ENCODE data around the gene LTO1. TPM values are rescaled to one million over a fixed set of nuclear protein-coding genes. Genes with fewer than 3 reads are reported as not detected.
A peak's percentile ranks its signal among the peaks of the same experiment; 100 is the strongest.
"Not testable (repeated sequence)": the region's sequence is repeated elsewhere in the genome, so short reads cannot be mapped to it uniquely, and the experiment has no call there.

LTO1 gene
- total RNA-seq, 1 experiment from 2014 or later = 17.1 TPM

DNA sequence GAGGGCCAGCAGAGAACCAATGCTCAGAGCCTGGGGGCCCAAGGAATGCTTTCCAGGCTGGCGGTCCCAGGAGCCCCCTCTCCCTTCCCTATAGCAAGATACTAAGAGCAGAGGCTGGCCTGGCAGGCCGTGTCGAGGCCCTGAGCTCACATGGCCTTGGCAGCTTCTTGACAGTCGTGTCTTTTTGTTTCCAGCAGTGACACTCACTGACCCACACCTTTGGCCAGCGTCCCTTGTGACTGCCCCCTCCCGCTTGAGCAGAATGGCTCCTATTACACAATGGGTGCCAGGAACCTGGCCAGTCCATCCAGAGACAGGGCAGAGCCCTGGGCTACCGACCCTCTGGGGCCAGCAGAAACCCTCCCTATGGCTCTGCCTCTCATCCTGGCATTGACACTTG, 40.6 kb downstream of the LTO1 start:
- DNase-seq (ENCODE audit: low read depth) = no peak

DNA sequence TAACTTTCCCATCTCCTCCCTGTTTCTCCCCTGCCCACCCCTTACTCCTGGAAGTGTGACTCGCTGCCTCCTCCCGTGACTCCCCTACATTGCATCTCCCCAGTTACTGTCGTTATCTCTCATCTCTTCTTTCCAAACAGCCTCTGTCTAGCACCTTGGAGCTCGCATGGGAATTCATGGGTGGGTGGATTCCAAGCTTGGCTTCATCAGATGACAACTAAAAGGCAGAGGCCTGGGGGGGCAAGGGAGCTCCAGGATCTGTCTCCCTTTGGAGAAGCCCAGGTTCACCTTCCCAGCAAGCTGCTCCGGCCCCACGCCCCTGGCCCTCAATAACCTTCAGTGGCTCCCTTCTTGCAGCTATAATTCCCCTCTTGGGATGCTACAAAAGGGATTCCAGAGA, 41.1 kb downstream of the LTO1 start:
- no peak for DNase-seq (ENCODE audit: low read depth)

DNA sequence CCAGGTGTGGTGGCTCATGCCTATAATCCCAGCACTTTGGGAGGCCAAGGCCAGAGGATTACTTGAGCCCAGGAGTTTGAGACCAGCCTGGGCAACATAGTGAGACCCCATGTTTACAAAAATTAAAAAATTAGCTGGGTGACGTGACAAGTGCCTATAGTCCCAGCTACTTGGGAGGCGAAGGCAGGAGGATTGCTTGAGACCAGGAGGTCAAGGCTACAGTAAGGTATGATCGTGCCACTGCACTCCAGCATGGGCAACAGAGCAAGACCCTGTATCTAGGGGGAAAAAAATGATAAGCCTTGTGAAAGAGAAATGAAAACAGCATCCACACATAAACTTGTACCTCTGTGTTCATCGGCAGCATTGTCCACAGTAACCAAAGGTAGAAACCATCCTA, 42.3 kb downstream of the LTO1 start:
- DNase-seq (ENCODE audit: low read depth) = no peak

DNA sequence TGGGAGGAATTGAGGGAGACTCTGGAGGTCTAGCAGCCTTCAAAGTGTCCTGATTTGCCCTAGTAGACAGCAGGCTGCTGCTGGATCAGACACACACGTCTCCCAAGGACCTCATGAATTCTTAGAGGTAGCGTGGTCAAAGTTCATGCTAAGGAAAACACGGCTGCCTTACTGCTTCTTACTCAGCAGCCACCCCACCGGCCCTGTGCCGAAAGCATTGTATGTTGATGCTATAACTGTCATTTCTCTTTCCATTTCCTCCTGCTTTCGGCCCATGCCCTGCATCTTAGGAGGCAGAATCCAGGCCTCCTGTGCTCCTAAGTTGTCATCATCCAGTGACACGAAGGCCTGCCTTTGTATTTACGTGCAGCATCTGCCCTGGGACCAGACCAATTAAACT, 44.7 kb downstream of the LTO1 start:
- DNase-seq (ENCODE audit: low read depth) = no peak

DNA sequence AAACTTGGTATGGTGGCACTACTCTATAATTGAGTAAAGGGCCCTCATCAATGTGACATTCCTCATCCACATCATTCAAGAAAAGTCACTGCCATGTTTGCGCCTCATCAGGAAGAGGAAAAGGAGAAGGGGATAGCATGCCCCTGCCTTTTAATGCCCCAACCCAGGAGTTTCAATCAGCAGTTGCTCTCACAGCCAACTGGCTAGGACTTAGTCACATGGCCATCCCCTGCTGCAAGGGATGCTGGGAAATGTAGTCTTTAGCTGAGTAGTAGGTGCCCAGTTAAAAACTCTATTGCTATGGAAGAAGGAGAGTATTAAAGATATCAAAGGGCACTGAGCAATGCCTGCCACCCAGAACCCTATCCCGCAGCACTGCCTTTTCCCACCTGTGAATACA, 45.1 kb downstream of the LTO1 start:
- peak; percentile 27 for DNase-seq (ENCODE audit: low read depth)

DNA sequence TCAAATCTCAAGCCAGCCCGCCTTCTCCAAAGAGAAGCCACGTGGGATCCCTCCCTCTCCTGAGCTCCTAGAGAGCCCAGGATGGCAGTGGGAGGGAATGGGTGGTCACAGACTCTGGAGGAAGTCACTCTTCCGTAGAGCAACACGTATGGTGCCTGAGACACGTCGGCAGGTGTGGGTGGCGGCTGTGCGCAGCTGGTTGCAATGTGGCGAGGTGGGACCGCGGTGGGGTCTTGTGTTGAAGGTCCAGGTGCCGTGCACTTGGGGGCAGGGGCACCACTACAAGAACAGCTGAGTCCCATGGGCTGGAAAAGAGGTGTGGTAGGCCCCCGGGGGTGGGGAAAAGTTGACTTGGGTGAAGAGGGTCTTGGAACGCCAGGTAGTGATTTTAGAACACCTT, 47.6 kb downstream of the LTO1 start:
- DNase-seq (ENCODE audit: low read depth) = no peak

DNA sequence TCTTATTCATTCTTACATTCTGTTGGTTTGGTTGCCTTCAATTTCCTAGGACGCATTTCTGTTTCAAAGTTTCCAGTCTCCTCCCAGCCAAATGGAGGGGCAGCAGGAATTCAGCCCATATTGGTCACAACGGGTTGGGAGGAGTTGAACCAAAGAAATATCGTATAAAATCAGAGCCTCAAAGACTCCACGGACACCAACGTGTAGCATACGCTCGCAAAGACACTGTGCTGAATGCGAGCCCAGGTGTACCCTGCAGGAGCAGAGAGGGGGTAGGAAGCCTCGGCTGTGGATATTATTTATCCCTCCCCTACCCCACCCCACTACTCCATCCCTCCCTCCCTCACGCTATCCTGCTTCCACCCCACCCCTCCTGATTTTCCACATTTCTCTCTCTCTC, 49.7 kb downstream of the LTO1 start:
- no peak for DNase-seq (ENCODE audit: low read depth)

DNA sequence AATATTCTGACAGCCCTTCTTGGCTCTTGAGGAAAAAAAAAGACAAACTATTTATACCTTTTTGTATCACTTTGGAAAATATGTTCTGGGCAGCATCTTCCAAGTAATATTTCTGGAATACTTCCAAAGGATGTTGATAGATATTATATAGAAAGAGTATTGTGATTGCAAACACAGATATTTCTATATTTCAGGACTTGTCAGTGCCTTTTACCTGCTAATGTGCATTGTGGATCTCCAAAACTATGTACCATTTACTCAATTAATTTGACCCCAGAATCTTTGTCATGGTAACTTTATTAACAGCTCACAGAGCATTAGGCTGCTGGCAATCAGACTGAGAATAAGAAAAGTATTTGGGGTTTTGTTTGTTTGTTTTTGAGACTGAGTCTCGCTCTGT, 50.9 kb downstream of the LTO1 start:
- no peak for DNase-seq (ENCODE audit: low read depth)

DNA sequence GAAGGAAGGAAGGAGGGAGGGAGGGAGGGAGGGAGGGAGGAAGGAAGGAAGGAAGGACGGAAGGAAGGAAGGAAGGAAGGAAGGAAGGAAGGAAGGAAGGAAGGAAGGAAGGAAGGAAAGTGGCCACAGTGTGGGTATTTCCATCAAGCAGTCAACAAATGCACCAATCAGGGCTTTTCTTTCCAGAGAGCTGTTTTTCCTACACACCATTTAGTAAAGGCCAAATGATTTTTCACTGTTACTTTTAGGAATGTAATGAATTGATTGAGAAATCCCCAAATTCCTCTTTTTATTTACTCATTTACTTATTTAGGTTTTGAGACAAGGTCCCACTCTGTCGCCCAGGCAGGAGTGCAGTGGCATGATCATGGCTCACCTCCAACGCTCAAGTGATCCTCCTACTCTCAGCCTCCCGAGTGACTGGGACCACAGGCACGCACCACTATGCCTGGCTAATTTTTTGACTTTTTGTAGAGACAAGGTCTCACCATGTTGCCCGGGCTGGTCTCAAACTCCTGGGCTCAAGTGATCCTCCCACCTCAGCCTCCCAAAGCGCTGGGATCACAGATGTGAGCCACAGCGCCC, 53.0 kb downstream of the LTO1 start:
- not testable (repeated sequence) for DNase-seq (ENCODE audit: low read depth)

DNA sequence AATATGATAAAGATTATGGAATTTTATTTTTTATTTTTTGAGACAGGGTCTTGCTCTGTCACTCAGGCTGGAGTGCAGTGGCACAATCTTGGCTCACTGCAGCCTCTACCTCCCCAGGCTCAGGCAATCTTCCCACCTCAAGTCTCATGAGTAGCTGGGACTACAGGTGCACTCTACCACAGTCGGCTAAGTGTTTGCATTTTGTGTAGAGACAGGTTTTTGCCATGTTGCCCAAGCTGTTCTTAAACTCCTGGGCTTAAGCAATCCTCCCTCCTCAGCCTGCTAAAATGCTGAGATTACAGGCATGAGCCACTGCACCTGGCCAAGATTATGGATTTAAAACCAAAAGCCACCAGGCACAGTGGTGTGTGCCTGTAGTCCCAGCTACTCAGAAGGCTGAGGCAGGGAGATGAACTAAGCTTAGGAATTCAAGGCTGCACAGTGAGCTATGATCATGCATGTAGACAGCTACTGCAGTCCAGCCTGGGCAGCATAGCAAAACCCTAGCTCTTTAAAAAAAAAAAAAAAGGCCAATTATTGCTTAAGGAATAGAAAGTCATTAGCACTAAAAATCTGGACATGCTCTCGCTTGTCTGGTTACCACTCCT, 54.4 kb downstream of the LTO1 start:
- DNase-seq (ENCODE audit: low read depth) = no peak

DNA sequence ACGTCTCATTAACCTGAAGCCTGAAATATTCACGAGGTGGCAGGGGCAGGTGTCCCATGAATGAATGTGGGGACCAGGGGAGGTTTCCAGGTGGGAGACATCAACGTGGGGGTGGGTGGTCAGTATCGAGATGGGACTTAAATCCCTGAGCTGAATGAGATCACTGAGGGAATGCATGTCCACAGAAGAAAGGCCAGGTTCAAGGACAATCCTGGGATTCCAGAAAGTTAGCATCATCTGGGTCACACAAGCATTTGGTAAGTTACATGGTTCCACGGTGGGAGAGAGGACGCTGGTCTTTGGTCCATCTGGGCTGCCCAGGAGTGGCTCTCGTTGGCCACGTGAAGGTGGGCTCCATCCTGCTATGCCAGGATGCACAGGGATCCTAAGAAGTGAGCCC, 56.9 kb downstream of the LTO1 start:
- no peak for DNase-seq (ENCODE audit: low read depth)

DNA sequence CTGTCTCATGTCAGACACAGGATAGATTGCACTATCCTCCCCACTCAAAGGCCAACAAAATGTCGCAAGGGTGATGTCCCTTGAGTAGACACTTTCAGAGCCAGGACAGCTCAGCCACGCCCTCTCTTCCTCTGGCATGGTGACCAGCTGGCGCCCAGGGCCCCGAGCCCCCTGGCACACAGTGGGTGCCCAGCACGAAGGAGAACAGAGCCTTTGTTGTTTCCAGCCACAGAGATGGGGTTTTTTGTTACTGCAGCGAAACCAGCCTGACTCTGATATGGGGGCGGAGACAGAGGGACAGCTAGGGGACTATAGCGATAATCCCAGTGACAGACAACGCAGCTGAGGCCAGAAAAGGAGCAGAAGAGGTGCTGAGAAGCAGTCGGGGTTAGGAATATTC, 57.5 kb downstream of the LTO1 start:
- DNase-seq (ENCODE audit: low read depth) = no peak

DNA sequence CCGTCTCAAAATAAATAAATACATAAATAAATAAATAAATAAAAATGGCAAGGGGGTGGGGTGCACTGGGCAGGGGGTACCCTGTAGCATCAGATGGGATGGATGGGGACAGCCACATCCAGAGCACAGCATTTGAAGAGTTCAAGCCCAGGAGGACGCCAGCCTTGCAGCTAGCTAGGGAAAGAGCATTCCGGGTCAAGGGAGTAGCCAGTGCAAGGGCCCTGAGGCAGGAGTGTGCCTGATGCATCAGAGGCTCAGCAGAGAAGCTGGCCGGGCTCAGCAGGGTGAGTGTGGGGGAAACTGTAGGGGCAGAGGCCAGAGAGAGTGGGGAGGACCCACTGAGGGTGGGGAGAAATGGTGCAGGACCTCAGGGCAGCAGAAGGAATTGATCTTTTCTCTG, 57.9 kb downstream of the LTO1 start:
- DNase-seq (ENCODE audit: low read depth) = no peak

Other genes with a start within 250 kb of the LTO1 start
- gene LINC01488, start 193.7 kb downstream of the LTO1 start, total RNA-seq (2014; rRNA removed; shearing (Covaris generic)) = not detected in 2 replicates
- 180 and 264 TPM in 2 replicates for gene CCND1, start 34.2 kb downstream of the LTO1 start, total RNA-seq (2014; rRNA removed; shearing (Covaris generic))
- gene FGF19, start 28.7 kb upstream of the LTO1 start, total RNA-seq (2014; rRNA removed; shearing (Covaris generic)) = not detected in 2 replicates
- not detected in 2 replicates for gene FGF4, start 100.0 kb upstream of the LTO1 start, total RNA-seq (2014; rRNA removed; shearing (Covaris generic))
- not detected in 2 replicates for gene FGF3, start 144.1 kb upstream of the LTO1 start, total RNA-seq (2014; rRNA removed; shearing (Covaris generic))

Data from Daoy (cell line).